ENCODE measurements around the gene PTPN1. TPM values are rescaled to one million over a fixed set of nuclear protein-coding genes. Genes with fewer than 3 reads are reported as not detected.

The PTPN1 gene
- total and polyA plus RNA-seq, 12 donors = 15.5 to 45.3 (median 29.4) TPM

DNA sequence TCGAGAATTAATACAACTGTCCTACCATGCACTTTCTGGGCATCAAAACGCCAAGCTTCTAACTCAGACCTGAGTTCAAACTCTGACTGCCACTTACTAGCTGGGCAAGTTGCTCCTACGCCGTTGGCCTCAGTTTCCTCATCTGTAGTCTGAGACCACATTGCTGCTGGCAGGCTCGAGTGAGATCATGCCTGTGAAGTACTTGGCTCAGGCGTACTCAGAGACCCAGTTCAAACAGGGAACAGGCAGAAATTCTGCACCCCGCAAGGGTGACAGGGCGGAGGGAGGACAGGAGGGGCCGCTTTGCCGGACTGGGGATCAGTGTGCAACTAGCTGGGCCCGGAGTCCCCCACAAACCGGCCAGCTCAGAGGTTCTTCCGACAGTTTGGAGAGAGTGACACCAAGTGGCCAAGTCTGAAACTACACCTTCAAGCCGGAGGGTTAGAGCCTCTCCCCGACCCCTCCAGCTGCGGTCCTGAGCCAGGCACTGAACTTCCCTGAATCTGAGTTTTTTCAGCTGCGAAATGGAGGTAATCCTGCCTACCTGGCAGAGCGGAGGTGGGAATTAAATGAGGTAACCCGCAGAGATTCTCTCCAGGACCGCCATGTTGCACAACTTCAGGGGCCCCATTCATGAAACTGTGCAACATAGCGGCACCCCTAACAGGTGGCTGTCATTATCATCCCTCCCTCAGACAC is 46.0 kb upstream of the PTPN1 start:
- no peaks in the 10 kb centered on the region for H3K27me3 ChIP-seq
- TF ChIP-seq, protein P1, sequence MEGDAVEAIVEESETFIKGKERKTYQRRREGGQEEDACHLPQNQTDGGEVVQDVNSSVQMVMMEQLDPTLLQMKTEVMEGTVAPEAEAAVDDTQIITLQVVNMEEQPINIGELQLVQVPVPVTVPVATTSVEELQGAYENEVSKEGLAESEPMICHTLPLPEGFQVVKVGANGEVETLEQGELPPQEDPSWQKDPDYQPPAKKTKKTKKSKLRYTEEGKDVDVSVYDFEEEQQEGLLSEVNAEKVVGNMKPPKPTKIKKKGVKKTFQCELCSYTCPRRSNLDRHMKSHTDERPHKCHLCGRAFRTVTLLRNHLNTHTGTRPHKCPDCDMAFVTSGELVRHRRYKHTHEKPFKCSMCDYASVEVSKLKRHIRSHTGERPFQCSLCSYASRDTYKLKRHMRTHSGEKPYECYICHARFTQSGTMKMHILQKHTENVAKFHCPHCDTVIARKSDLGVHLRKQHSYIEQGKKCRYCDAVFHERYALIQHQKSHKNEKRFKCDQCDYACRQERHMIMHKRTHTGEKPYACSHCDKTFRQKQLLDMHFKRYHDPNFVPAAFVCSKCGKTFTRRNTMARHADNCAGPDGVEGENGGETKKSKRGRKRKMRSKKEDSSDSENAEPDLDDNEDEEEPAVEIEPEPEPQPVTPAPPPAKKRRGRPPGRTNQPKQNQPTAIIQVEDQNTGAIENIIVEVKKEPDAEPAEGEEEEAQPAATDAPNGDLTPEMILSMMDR (IDR thresholded peaks at IDR 0.05) = peak; percentile 66 to 87 (median 83)
- DNase-seq (peak; percentile 44 to 45), ATAC-seq (peak; percentile 60 to 77 (median 69))
- peaks cover 6 to 35% (median 22%) of the 10 kb centered on the region in 9 donors for H3K4me1 ChIP-seq
- H3K9me3 ChIP-seq = no peaks in the 10 kb centered on the region
- peak overlapping the region in 2 of 10 donors; percentile 6 to 9 for H3K4me3 ChIP-seq
- intact Hi-C loops (cut with DNase I) = loop anchor here in 8 of 10 donors (1.0 to 10.0 kb wide), 12 partner anchors 62 to 349 kb away; partner anchors contain the start of gene UBE2V1 (in 1 of the 8)
- 20 to 22% methylated on average over 21 of the region's 21 CpGs for WGBS, 2 donors
- no peak overlapping the region for H3K27ac ChIP-seq
- no peaks in the 10 kb centered on the region for H3K36me3 ChIP-seq

DNA sequence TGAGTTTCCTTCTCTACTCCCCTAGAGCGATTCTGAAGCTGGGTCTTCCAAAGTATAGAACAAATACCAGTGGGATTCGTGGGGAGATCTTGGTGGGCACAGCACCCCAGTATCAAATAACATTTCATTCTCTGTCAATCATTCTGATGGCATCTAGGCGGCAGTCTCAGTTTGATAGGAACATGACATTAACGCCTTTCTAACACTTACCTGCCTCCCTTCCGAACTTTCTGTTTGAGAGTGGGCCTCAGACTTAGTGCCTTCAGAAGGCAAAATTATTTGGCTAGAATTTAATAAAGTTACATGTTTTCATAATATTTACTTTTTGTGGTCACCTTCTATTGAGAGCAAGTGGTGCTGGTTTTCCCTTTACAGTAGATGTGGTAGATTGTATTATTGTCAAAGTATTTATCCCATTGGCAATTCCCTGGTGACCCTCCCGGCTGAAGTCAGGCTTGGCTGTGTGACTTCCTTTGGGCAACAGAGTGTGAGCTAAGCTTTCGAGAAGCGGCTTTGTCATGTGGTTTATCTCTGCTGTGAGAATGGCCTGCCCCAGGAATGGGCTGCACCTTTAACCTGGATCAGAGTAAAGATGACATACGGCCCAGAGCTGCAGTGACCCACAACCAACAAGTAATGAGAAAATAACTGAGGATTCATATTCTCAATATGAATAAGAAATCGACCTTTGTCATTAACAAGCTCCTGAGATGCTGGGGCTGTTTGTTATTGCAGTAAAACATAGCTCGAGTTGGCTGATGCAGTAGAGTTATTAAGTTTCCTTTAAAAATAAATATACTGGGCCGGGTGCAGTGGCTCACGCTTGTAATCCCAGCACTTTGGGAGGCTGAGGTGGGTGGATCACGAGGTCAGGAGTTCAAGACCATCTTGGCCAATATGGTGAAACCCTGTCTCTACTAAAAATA is 45.2 kb upstream of the PTPN1 start:
- DNase-seq (no peak), ATAC-seq (no peak)
- intact Hi-C loops (cut with DNase I) = loop anchor here (1.0 to 10.0 kb wide), 13 partner anchors 63 to 350 kb away; partner anchors contain the start of gene UBE2V1 (in 1 of the 10)
- Histone ChIP-seq H3K27me3 (no peaks in the 10 kb centered on the region), H3K4me1 (peaks cover 6 to 35% (median 20%) of the 10 kb centered on the region in 9 donors), H3K36me3 (no peaks in the 10 kb centered on the region), H3K4me3 (peak overlapping the region in 1 of 10 donors; percentile 6), H3K9me3 (no peaks in the 10 kb centered on the region), H3K27ac (no peak overlapping the region)
- 74 to 77% methylated on average over 14 of the region's 14 CpGs for WGBS, 2 donors
- TF ChIP-seq, protein P1 (IDR thresholded peaks at IDR 0.05) = no peak

DNA sequence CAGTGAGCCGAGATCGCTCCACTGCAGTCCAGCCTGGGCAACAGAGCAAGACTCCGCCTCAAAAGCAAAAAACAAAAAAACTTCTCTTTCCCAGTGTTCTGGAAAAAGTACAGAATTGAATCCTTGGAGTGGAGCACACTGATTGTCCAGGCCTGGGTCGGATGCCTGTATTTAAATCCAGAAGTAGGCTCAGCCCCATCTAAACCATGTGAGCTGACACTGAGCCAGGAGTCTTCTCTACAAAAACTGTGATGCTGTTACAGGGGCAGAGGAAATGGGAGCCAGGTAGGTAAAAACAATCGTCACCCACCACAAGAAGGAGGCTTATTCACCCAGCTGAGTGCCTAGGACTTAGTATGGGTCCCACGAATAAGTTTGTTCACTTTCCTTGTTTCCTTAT is 43.0 kb upstream of the PTPN1 start:
- intact Hi-C loops (cut with DNase I) = loop anchor here in 6 of 10 donors (2.0 to 10.0 kb wide), 7 partner anchors 110 to 352 kb away; partner anchors contain the start of gene UBE2V1 (in 1 of the 6)
- TF ChIP-seq, protein P1 (IDR thresholded peaks at IDR 0.05) = no peak
- Histone ChIP-seq H3K9me3 (no peaks in the 10 kb centered on the region), H3K27ac (no peak overlapping the region), H3K4me3 (no peak overlapping the region), H3K36me3 (no peaks in the 10 kb centered on the region), H3K27me3 (no peaks in the 10 kb centered on the region), H3K4me1 (peaks cover 0 to 45% (median 11%) of the 10 kb centered on the region in 9 donors)
- DNase-seq (no peak), ATAC-seq (no peak)
- whole genome bisulfite sequencing, 2 donors = 63 to 80% methylated on average over 6 of the region's 6 CpGs
